Nucleus accumbens (tissue), 56 donors: Measurements from ENCODE around the gene ELP4.
"Not testable (repeated sequence)": the region's sequence is repeated elsewhere in the genome, so short reads cannot be mapped to it uniquely, and the experiment has no call there.

Experiments used
- DNase-seq, 56 donors: peaks; one replicate each; lab custom pipeline; 2025; lab: John Stamatoyannopoulos, UW

Gene ELP4

GRCh38 chr11:31535479-31535878 lies 25.9 kb downstream of the ELP4 start:
- no peak for DNase-seq

DNA sequence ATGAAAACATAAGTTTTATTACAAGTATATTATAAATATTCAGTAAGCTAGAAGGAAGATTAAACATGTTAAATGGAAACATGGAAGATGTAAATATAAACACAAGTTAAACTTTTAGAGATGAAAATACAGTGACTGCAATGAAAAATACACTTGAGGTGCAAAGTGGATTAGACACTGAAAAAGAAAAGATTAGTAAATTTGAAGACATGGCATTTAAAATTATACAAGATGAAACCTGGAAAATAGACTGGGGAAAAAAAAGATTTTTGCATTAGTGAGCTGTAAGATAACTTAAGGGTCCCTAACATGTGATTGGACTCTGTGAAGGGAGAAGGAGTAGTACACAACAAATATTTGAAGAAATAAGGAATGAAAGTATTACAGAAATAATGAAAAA lies 33.3 kb downstream of the ELP4 start:
- DNase-seq: no peak

- no peak for DNase-seq
Observed at GRCh38 chr11:31555938-31556337, 46.4 kb downstream of the ELP4 start.

- no peak for DNase-seq
Observed at GRCh38 chr11:31558001-31558400, 48.4 kb downstream of the ELP4 start.

- DNase-seq: no peak
Observed at GRCh38 chr11:31560842-31561476, 51.4 kb downstream of the ELP4 start.

DNA sequence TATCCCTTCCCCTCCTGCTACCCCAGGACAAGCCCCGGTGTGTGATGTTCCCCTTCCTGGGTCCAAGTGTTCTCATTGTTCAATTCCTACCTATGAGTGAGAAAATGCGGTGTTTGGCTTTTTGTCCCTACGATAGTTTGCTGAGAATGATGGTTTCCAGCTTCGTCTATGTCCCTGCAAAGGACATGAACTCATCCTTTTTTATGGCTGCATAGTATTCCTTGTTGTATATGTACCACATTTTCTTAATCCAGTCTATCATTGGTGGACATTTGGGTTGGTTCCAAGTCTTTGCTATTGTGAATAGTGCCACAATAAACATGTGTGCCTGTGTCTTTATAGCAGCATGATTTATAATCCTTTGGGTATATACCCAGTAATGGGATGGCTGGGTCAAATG lies 55.0 kb downstream of the ELP4 start:
- not testable (repeated sequence) for DNase-seq

GRCh38 chr11:31574133-31574532 lies 64.6 kb downstream of the ELP4 start:
- DNase-seq: not testable (repeated sequence)

- DNase-seq: not testable (repeated sequence)
Observed at GRCh38 chr11:31575764-31576163, 66.2 kb downstream of the ELP4 start.

GRCh38 chr11:31579412-31579811 lies 69.8 kb downstream of the ELP4 start:
- DNase-seq: not testable (repeated sequence)

- DNase-seq: no peak
Observed at GRCh38 chr11:31582697-31583096, 73.1 kb downstream of the ELP4 start.

DNA sequence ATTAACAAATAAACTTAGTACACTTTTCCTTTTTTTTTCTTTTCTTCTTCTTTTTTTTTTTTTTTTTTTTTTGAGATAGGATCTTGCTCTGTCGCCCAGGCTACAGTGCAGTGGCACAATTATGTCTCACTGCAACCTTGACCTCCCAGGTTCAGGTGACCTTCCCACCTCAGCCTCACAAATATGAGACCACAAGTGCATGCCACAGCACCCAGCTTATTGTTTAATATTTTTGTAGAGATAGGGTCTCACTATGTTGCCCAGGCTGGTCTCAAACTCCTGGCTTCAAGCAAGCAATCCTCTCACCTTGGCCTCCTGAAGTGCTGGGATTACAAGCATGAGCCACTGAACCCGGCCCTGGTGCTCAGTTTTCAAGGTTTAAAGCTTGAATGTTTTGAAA lies 88.9 kb downstream of the ELP4 start:
- DNase-seq: no peak

- no peak for DNase-seq
Observed at GRCh38 chr11:31601635-31602282, 92.2 kb downstream of the ELP4 start.

GRCh38 chr11:31606893-31607292 lies 97.3 kb downstream of the ELP4 start:
- no peak for DNase-seq

- no peak for DNase-seq
Observed at GRCh38 chr11:31607914-31608313, 98.3 kb downstream of the ELP4 start.

GRCh38 chr11:31608995-31609394 lies 99.4 kb downstream of the ELP4 start:
- DNase-seq: no peak

GRCh38 chr11:31610544-31610943 lies 101.0 kb downstream of the ELP4 start:
- no peak for DNase-seq

GRCh38 chr11:31617246-31617645 lies 107.7 kb downstream of the ELP4 start:
- no peak for DNase-seq

DNA sequence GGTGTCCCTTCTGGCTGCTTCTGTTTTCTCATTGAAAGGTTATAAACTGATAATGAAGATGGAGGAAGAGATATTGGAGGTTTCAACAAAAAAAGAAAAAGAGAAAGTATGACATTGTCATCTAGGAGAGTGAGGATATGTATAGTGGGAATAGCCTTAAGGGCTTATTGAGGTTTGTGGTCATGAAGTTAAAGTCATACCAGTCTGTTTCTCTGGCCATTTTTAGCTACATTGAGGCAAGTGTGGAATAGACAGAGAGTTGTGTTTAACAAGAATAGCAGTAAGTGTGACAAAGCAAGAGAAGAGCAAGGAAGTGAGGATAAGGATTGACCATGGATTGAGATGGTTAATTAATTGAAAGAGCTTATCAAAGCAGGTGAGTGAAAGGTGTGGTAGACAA lies 110.4 kb downstream of the ELP4 start:
- no peak for DNase-seq

DNA sequence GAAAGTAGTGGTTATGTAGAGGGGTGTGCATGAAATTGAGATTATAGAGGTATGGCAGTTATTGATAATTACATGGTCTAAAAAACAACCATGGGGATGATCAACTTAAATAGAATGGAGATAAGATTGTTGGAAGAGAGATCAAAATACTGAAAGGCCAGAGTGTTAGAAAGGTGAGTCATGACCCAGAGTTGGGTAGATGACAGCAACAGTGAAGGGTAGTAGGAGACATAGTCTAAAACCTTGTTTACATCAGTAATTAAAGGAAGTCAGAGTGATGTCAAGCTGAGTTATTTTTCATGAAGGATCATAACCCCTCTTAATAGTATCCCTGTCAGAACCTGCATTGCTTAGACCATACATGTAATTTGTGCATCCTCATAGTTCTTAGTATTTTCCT lies 110.9 kb downstream of the ELP4 start:
- no peak for DNase-seq

DNA sequence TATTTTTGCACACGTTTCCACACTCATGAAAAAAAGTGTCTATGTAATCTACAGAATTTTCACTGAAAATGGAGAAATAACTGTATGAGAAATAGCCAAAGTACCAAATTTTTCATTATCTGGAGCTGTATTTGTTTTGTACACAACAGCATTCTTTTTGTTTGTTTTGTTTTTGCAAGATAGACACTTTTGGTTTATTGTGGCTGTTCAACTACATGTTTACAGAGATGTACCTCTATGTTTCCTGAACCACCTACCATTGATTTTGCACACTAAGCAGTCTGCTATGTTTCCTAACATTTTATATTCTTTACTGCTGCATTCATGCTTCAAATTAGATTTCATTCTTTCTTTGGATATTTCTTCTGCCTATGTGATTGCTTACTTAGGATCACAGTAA lies 116.3 kb downstream of the ELP4 start:
- no peak for DNase-seq

- peak in 5 of 56 donors; percentile 5 to 20 (median 6) for DNase-seq
Observed at GRCh38 chr11:31628111-31628510, 118.5 kb downstream of the ELP4 start.

GRCh38 chr11:31636983-31637382 lies 127.4 kb downstream of the ELP4 start:
- DNase-seq: no peak

DNA sequence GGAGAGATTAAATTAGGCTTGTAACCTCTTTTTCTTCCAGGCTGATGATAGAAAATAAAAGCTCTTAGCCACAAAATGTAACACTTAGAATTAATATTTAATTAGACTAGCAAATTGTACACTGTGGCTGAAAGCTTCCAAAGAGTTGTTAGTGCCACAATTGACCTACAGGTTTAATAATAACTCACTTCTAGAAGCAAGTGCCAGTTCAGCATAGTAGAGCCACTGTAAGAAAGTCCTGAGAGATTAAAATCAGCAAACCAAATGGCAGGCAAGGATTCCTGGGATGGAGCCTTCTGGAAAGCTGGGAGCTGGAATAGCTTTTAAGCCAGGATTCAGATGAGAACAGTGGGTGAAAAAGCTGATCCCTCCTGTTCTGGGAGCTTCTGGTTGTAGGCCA lies 131.0 kb downstream of the ELP4 start:
- DNase-seq: no peak
